Nephron (organoid): Measurements from ENCODE around the gene AP1AR.
"Not testable (repeated sequence)": the region's sequence is repeated elsewhere in the genome, so short reads cannot be mapped to it uniquely, and the experiment has no call there.

ENCODE experiments used
- H3K27ac Mint-ChIP-seq, 3 experiments: 2 replicates each; pipeline ENCODE4 v1.8.0; 2020; ENCODE audit warnings: mixed read lengths in 3 of 3, mild to moderate bottlenecking in 2 of 3, moderate library complexity in 1 of 3
- H3K27me3 Mint-ChIP-seq: 2 replicates; pipeline ENCODE4 v1.8.0; 2021; ENCODE audit warnings: low read depth, mild to moderate bottlenecking, moderate library complexity, mixed read lengths
- H3K36me3 Mint-ChIP-seq: 2 replicates; pipeline ENCODE4 v1.8.0; 2020; ENCODE audit warnings: low read depth, mixed read lengths
- H3K4me1 Mint-ChIP-seq: 2 replicates; pipeline ENCODE4 v1.8.0; 2020; ENCODE audit warnings: mixed read lengths
- H3K4me3 Mint-ChIP-seq, 3 experiments: 2 replicates each; pipeline ENCODE4 v1.8.0; 2020; ENCODE audit warnings: mild to moderate bottlenecking in 3 of 3, mixed read lengths in 3 of 3, moderate library complexity in 2 of 3
- H3K9me3 Mint-ChIP-seq: 2 replicates; pipeline ENCODE4 v1.8.0; 2020; ENCODE audit warnings: mixed read lengths
- TF ChIP-seq, protein P1 (sequence below), 3 experiments: fragments of 200-600 bp; sonication (generic); IDR thresholded peaks; one replicate each; pipeline ENCODE4 v1.5.0; 2021; ENCODE audit warnings: antibody characterized with exemption in 3 of 3; ENCODE audit not compliant: unreplicated experiment in 3 of 3

AP1AR gene

DNA sequence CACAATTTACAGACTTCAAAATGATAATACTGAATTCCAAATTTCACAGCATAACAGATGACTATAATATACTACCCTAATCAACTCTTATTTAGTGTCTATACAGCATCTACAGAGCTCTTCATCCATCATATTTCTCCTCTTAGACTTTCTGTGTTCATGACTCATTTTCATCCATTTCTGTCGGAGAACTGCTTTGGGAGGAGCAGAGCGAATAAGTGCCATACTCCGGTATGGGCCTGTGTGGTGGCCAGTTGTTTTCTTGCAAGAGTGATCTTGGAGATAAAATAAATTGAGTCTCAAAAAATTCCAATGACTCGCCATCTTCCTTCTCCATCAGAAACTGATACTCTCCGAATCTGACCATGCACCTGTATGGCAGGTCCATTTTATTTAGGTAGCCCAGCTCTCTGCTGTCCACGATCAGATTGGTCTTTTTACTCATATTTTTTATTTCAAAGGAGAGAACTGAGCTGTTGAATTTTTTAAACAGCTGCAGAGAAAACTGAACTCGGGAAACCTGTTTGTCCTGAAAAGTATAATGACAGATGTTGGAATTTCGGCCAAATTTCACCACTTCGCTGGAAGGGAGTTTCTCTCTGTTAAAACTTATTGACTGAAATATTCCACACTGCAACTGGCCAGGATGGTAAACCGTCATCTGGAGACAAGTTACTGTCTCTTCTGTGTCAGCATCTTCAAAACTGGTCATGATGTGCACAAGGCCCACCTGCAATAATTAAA is 46.3 kb downstream of the AP1AR start:
- H3K27ac Mint-ChIP-seq, result peak overlapping the region in 1 of 3 experiments; percentile 26
- H3K4me1 Mint-ChIP-seq, result peaks cover 12% of the 10 kb centered on the region
- H3K4me3 Mint-ChIP-seq, result no peak overlapping the region
- no peaks in the 10 kb centered on the region for H3K9me3 Mint-ChIP-seq
- TF ChIP-seq, protein P1, sequence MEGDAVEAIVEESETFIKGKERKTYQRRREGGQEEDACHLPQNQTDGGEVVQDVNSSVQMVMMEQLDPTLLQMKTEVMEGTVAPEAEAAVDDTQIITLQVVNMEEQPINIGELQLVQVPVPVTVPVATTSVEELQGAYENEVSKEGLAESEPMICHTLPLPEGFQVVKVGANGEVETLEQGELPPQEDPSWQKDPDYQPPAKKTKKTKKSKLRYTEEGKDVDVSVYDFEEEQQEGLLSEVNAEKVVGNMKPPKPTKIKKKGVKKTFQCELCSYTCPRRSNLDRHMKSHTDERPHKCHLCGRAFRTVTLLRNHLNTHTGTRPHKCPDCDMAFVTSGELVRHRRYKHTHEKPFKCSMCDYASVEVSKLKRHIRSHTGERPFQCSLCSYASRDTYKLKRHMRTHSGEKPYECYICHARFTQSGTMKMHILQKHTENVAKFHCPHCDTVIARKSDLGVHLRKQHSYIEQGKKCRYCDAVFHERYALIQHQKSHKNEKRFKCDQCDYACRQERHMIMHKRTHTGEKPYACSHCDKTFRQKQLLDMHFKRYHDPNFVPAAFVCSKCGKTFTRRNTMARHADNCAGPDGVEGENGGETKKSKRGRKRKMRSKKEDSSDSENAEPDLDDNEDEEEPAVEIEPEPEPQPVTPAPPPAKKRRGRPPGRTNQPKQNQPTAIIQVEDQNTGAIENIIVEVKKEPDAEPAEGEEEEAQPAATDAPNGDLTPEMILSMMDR (IDR thresholded peaks at IDR 0.05; ENCODE audit: unreplicated experiment in 3 of 3), result no peak
- H3K36me3 Mint-ChIP-seq, result peaks cover 48% of the 10 kb centered on the region
- H3K27me3 Mint-ChIP-seq, result no peaks in the 10 kb centered on the region

DNA sequence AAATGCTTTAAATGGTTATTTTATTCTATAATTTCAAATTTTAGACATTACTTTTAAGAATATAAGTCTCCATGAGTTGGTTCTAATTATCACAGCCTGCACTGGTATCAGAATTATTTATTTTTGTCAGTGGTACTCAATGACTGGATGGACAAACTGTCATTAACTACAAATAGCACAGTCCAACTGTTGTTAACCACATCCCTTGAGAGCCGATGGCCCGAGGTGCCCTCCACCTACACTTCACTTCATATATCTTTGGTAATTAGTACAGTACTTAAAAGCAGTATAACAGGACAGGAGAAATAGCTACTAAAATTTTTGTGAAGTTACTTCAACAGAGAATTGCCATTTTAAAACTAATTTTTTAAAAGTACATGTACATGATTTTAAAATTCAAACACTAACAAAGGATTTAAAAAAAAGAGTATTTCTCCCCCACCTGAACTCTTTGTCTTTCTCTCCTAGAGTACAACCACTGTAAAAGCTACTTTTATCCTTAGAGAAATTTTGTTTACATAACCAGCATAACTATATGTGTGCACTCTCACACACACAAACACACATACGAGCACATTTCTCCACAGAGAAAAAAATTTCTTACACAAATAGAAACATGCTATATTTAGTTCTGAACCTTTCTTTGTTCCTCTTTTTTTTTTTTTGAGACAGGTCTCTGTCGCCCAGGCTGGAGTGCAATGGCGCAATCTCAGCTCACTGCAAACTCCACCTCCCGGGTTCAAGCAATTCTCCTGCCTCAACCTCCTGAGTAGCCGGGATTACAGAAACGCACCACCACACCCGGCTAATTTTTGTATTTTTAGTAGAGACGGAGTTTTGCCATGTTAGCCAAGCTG is 47.7 kb downstream of the AP1AR start:
- TF ChIP-seq, protein P1 (IDR thresholded peaks at IDR 0.05; ENCODE audit: unreplicated experiment in 3 of 3), result no peak
- Mint-ChIP-seq H3K27ac (no peak overlapping the region), H3K9me3 (no peaks in the 10 kb centered on the region), H3K4me1 (peaks cover 24% of the 10 kb centered on the region), H3K4me3 (peak overlapping the region in 1 of 3 experiments; percentile 13), H3K27me3 (no peaks in the 10 kb centered on the region), H3K36me3 (peaks cover 46% of the 10 kb centered on the region)

DNA sequence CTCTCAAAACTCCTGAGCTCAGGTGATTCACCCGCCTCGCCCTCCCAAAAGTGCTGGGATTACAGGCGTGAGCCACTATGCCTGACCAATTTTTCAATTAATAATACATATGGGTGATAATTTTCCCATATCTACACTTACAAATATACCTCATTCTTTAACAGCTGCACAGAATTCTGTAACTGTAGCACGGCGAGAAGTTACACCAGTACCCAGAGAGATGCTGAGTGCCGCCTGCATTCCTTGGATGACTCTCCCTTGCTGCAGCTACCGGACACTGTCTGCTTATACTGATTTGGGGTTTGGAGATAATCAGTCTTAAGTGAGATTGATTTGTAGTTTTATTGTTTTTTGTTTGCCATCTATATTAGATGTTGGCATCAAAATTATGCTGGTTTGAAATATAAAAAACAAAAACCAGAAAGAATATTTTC is 48.3 kb downstream of the AP1AR start:
- H3K27ac Mint-ChIP-seq, result no peak overlapping the region
- no peaks in the 10 kb centered on the region for H3K9me3 Mint-ChIP-seq
- peaks cover 42% of the 10 kb centered on the region for H3K36me3 Mint-ChIP-seq
- H3K4me3 Mint-ChIP-seq, result no peak overlapping the region
- H3K4me1 Mint-ChIP-seq, result peaks cover 31% of the 10 kb centered on the region
- TF ChIP-seq, protein P1 (IDR thresholded peaks at IDR 0.05; ENCODE audit: unreplicated experiment in 3 of 3), result no peak
- no peaks in the 10 kb centered on the region for H3K27me3 Mint-ChIP-seq

DNA sequence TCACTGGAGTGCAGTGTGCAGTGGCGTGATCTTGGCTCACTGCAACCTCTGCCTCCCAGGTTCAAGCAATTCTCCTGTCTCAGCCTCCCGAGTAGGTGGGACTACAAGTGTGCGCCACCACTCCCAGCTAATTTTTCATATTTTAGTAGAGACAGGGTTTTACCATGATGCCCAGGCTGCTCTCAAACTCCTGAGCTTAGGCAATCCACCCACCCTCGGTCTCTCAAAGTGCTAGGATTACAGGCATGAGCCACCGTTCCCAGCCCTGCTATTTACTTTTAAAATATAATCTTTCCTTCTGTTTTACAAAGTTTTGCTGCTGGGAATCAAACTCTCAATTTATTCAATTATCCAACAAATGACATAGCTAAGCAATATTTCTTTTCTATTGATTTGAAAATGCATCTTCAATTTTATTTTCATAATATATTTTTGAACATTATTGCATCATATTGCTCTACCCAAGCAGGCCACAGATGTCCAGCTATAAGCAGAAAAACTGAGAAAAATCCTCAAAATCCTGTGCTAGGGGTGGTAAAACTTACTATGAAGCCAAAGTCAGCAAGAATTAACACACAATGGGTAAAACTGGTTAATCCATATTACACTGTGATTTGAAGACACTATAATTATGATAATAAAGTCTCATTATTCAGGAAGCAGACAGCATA is 48.9 kb downstream of the AP1AR start:
- no peak overlapping the region for H3K4me3 Mint-ChIP-seq
- H3K27ac Mint-ChIP-seq, result no peak overlapping the region
- H3K9me3 Mint-ChIP-seq, result no peaks in the 10 kb centered on the region
- no peaks in the 10 kb centered on the region for H3K27me3 Mint-ChIP-seq
- H3K36me3 Mint-ChIP-seq, result peaks cover 37% of the 10 kb centered on the region
- TF ChIP-seq, protein P1 (IDR thresholded peaks at IDR 0.05; ENCODE audit: unreplicated experiment in 3 of 3), result no peak
- H3K4me1 Mint-ChIP-seq, result peaks cover 32% of the 10 kb centered on the region

DNA sequence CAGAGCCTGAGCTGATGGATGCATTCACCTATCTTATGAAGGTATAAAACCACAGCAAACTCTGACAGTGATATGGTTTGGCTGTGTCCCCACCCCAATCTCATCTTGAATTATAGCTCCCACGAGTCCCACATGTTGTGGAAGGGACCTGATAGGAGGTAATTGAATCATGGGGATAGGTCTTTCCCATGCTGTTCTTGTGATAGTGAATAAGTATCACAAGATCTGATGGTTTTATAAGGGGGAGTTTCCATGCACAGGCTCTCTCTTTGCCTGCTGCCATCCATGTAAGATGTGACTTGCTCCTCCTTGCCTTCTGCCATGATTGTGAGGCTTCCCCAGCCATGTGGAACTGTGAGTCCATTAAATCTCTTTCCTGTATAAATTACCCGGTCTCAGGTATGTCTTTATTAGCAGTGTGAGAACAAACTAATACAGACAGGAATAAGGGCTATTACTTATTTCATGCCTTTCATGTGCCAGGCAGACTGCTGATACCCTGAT is 50.4 kb downstream of the AP1AR start:
- not testable (repeated sequence) for H3K9me3 Mint-ChIP-seq, H3K4me3 Mint-ChIP-seq, H3K27me3 Mint-ChIP-seq, H3K27ac Mint-ChIP-seq
- Mint-ChIP-seq H3K4me1 (peaks cover 32% of the 10 kb centered on the region), H3K36me3 (peaks cover 27% of the 10 kb centered on the region)
